GM19023 (cell line): ENCODE data around the gene CDC6.

Experiments
- ATAC-seq: cut with Tn5 transposase; IDR thresholded peaks from one replicate; pipeline ENCODE4 v1.9.1; 2021; ENCODE audit warnings: mild to moderate bottlenecking, moderate library complexity; ENCODE audit not compliant: unreplicated experiment

CDC6 gene

GRCh38 chr17:40338941-40339649 lies 51.4 kb downstream of the CDC6 start:
- ATAC-seq, result no peak

- no peak for ATAC-seq
These were observed 52.6 kb downstream of the CDC6 start for GRCh38 chr17:40340327-40340726.

GRCh38 chr17:40340880-40341807 lies 53.5 kb downstream of the CDC6 start:
- peak; percentile 69 for ATAC-seq

GRCh38 chr17:40341808-40342503 lies 54.3 kb downstream of the CDC6 start:
- ATAC-seq, result no peak

- no peak for ATAC-seq
These were observed 55.0 kb downstream of the CDC6 start for GRCh38 chr17:40342504-40343218.

GRCh38 chr17:40343219-40344119 lies 55.8 kb downstream of the CDC6 start:
- ATAC-seq, result no peak

GRCh38 chr17:40344421-40345160 lies 56.9 kb downstream of the CDC6 start:
- ATAC-seq, result no peak

GRCh38 chr17:40345161-40345993 lies 57.7 kb downstream of the CDC6 start:
- ATAC-seq, result no peak

GRCh38 chr17:40345994-40346764 lies 58.5 kb downstream of the CDC6 start:
- no peak for ATAC-seq

- ATAC-seq, result no peak
These were observed 59.1 kb downstream of the CDC6 start for GRCh38 chr17:40346765-40347158.

GRCh38 chr17:40347319-40348135 lies 59.8 kb downstream of the CDC6 start:
- ATAC-seq, result no peak

GRCh38 chr17:40348136-40348504 lies 60.4 kb downstream of the CDC6 start:
- ATAC-seq, result no peak

GRCh38 chr17:40348562-40349476 lies 61.1 kb downstream of the CDC6 start:
- ATAC-seq, result no peak

- no peak for ATAC-seq
These were observed 61.8 kb downstream of the CDC6 start for GRCh38 chr17:40349477-40349894.

- ATAC-seq, result no peak
These were observed 62.4 kb downstream of the CDC6 start for GRCh38 chr17:40349895-40350688.
